ENCODE measurements around the gene TPD52L1. TPM values are rescaled to one million over a fixed set of nuclear protein-coding genes. Genes with fewer than 3 reads are reported as not detected.

The TPD52L1 gene
- total RNA-seq, 2 experiments from 2014 or later, result 0.89 to 1.4 TPM

GRCh38 chr6:125301435-125302391, 148.1 kb downstream of the TPD52L1 start, which contains the start of gene HDDC2:
TSS of gene HDDC2 (minus strand) at chr6:125301967. CDS start at chr6:125301932, 35 bp downstream.
- peaks cover 2% of the 10 kb centered on the region for H3K9me3 Mint-ChIP-seq (ENCODE audit: low read depth)
- H3K27ac Mint-ChIP-seq, result peak within 1 kb of the TSS; percentile 98
- ChIA-PET POLR2A (interaction anchor here (0.6 kb wide), 1 partner anchor 12 kb away, joined by 3 read pairs; no protein-coding TSS in a partner anchor), CTCF (interaction anchor here (0.6 to 3.5 kb wide), 3 partner anchors 9 to 49 kb away, joined by 3 to 20 read pairs (median 3); no protein-coding TSS in a partner anchor)
- H3K27me3 Mint-ChIP-seq, result no peaks in the 10 kb centered on the region
- DNase-seq (peak; percentile 64), ATAC-seq (peak; percentile 79)
- peaks cover 40% of the 10 kb centered on the region for H3K36me3 Mint-ChIP-seq (ENCODE audit: low read depth)
- H3K4me1 Mint-ChIP-seq, result peaks cover 46% of the 10 kb centered on the region
- intact Hi-C loops (cut with DNase I, micrococcal nuclease), result loop anchor here (1.0 to 10.0 kb wide), 7 partner anchors 149 to 1963 kb away; partner anchors contain the start of genes TPD52L1 (in 2 of the 2), CENPW (in 1 of the 2), HEY2 (in 1 of the 2) and HINT3 (in 1 of the 2)
- H3K4me3 Mint-ChIP-seq, result peak within 1 kb of the TSS; percentile 94

- Mint-ChIP-seq H3K4me1 (peaks cover 39% of the 10 kb centered on the region), H3K27me3 (no peaks in the 10 kb centered on the region), H3K9me3 (ENCODE audit: low read depth) (peaks cover 2% of the 10 kb centered on the region), H3K4me3 (peak overlapping the region; percentile 94), H3K27ac (peak overlapping the region; percentile 86), H3K36me3 (ENCODE audit: low read depth) (peaks cover 30% of the 10 kb centered on the region)
- no peak for ATAC-seq
- intact Hi-C loops (cut with DNase I, micrococcal nuclease), result loop anchor here (5.0 to 10.0 kb wide), 4 partner anchors 151 to 1962 kb away; partner anchors contain the start of genes TPD52L1 (in 2 of the 2), CENPW (in 1 of the 2), RNF146 (in 1 of the 2) and TRMT11 (in 1 of the 2)
- ChIA-PET POLR2A (no interaction called here), CTCF (interaction anchor here (1.6 to 3.5 kb wide), 2 partner anchors 8 to 10 kb away, joined by 5 to 20 read pairs; no protein-coding TSS in a partner anchor)
- no peak for DNase-seq
Observed at GRCh38 chr6:125302840-125303511, 149.4 kb downstream of the TPD52L1 start.

- H3K27ac Mint-ChIP-seq, result peak overlapping the region; percentile 86
- H3K27me3 Mint-ChIP-seq, result no peaks in the 10 kb centered on the region
- peaks cover 38% of the 10 kb centered on the region for H3K4me1 Mint-ChIP-seq
- H3K9me3 Mint-ChIP-seq (ENCODE audit: low read depth), result peaks cover 2% of the 10 kb centered on the region
- no peak for ATAC-seq
- CTCF ChIA-PET, result interaction anchor here (0.7 to 1.6 kb wide), 2 partner anchors 10 to 654 kb away, joined by 3 to 5 read pairs; no protein-coding TSS in a partner anchor
- no peak for DNase-seq
- no peak overlapping the region for H3K4me3 Mint-ChIP-seq
- H3K36me3 Mint-ChIP-seq (ENCODE audit: low read depth), result peaks cover 26% of the 10 kb centered on the region
- POLR2A ChIA-PET, result no interaction called here
- intact Hi-C loops (cut with DNase I, micrococcal nuclease), result loop anchor here (5.0 to 10.0 kb wide), 4 partner anchors 151 to 1961 kb away; partner anchors contain the start of genes TPD52L1 (in 2 of the 2), CENPW (in 1 of the 2), RNF146 (in 1 of the 2) and TRMT11 (in 1 of the 2)
Observed at GRCh38 chr6:125303512-125303854, 149.9 kb downstream of the TPD52L1 start.

GRCh38 chr6:125304970-125305660, 151.5 kb downstream of the TPD52L1 start:
- ChIA-PET CTCF (interaction anchor here (0.6 to 1.0 kb wide), 4 partner anchors 9 to 447 kb away, joined by 3 to 5 read pairs (median 3); no protein-coding TSS in a partner anchor), POLR2A (no interaction called here)
- peaks cover 11% of the 10 kb centered on the region for H3K36me3 Mint-ChIP-seq (ENCODE audit: low read depth)
- H3K9me3 Mint-ChIP-seq (ENCODE audit: low read depth), result peaks cover 2% of the 10 kb centered on the region
- no peak for ATAC-seq
- no peak for DNase-seq
- H3K27me3 Mint-ChIP-seq, result peaks cover 2% of the 10 kb centered on the region
- intact Hi-C loops (cut with DNase I, micrococcal nuclease), result loop anchor here (5.0 to 10.0 kb wide), 4 partner anchors 153 to 1960 kb away; partner anchors contain the start of genes TPD52L1 (in 2 of the 2), CENPW (in 1 of the 2), RNF146 (in 1 of the 2) and TRMT11 (in 1 of the 2)
- no peak overlapping the region for H3K27ac Mint-ChIP-seq
- H3K4me3 Mint-ChIP-seq, result no peak overlapping the region
- H3K4me1 Mint-ChIP-seq, result peaks cover 27% of the 10 kb centered on the region

- Mint-ChIP-seq H3K9me3 (ENCODE audit: low read depth) (peaks cover 2% of the 10 kb centered on the region), H3K27ac (no peak overlapping the region), H3K36me3 (ENCODE audit: low read depth) (no peaks in the 10 kb centered on the region), H3K27me3 (peaks cover 2% of the 10 kb centered on the region), H3K4me1 (peaks cover 21% of the 10 kb centered on the region), H3K4me3 (no peak overlapping the region)
- CTCF ChIA-PET, result interaction anchor here (0.9 kb wide), 1 partner anchor 447 kb away, joined by 3 read pairs; no protein-coding TSS in a partner anchor
- DNase-seq, result no peak
- intact Hi-C loops (cut with DNase I, micrococcal nuclease), result loop anchor here in 1 of 2 experiments (10.0 kb wide), 2 partner anchors 1038 to 1958 kb away; partner anchors contain the start of genes CENPW and RNF146
- no peak for ATAC-seq
- POLR2A ChIA-PET, result no interaction called here
Observed at GRCh38 chr6:125306756-125307149, 153.2 kb downstream of the TPD52L1 start.

GRCh38 chr6:125307150-125307838, 153.7 kb downstream of the TPD52L1 start:
- CTCF ChIA-PET, result interaction anchor here (0.9 kb wide), 1 partner anchor 446 kb away, joined by 3 read pairs; no protein-coding TSS in a partner anchor
- intact Hi-C loops (cut with DNase I, micrococcal nuclease), result loop anchor here in 1 of 2 experiments (10.0 kb wide), 2 partner anchors 1038 to 1958 kb away; partner anchors contain the start of genes CENPW and RNF146
- Mint-ChIP-seq H3K36me3 (ENCODE audit: low read depth) (no peaks in the 10 kb centered on the region), H3K4me1 (peaks cover 19% of the 10 kb centered on the region), H3K27ac (no peak overlapping the region), H3K27me3 (peaks cover 2% of the 10 kb centered on the region), H3K9me3 (ENCODE audit: low read depth) (peaks cover 2% of the 10 kb centered on the region), H3K4me3 (no peak overlapping the region)
- ATAC-seq (peak; percentile 48), DNase-seq (no peak)
- POLR2A ChIA-PET, result no interaction called here

GRCh38 chr6:125307964-125308615, 154.5 kb downstream of the TPD52L1 start:
- H3K4me3 Mint-ChIP-seq, result no peak overlapping the region
- ChIA-PET CTCF (interaction anchor here (0.6 to 2.3 kb wide), 4 partner anchors 10 to 653 kb away, joined by 3 to 6 read pairs (median 4); no protein-coding TSS in a partner anchor), POLR2A (no interaction called here)
- H3K4me1 Mint-ChIP-seq, result peaks cover 12% of the 10 kb centered on the region
- DNase-seq, result no peak
- no peaks in the 10 kb centered on the region for H3K9me3 Mint-ChIP-seq (ENCODE audit: low read depth)
- no peak overlapping the region for H3K27ac Mint-ChIP-seq
- H3K36me3 Mint-ChIP-seq (ENCODE audit: low read depth), result no peaks in the 10 kb centered on the region
- intact Hi-C loops (cut with DNase I, micrococcal nuclease), result loop anchor here in 1 of 2 experiments (10.0 kb wide), 2 partner anchors 1037 to 1957 kb away; partner anchors contain the start of genes CENPW and RNF146
- peaks cover 4% of the 10 kb centered on the region for H3K27me3 Mint-ChIP-seq
- no peak for ATAC-seq

GRCh38 chr6:125310994-125311649, 157.5 kb downstream of the TPD52L1 start:
- Mint-ChIP-seq H3K36me3 (ENCODE audit: low read depth) (no peaks in the 10 kb centered on the region), H3K27me3 (peaks cover 4% of the 10 kb centered on the region), H3K9me3 (ENCODE audit: low read depth) (no peaks in the 10 kb centered on the region), H3K27ac (no peak overlapping the region), H3K4me1 (peaks cover 7% of the 10 kb centered on the region), H3K4me3 (no peak overlapping the region)
- intact Hi-C loops (cut with DNase I, micrococcal nuclease), result loop anchor here (1.0 to 5.0 kb wide), 6 partner anchors 442 to 1810 kb away; partner anchors contain the start of gene HINT3 (in 1 of the 2)
- ChIA-PET CTCF (interaction anchor here (0.8 to 8.0 kb wide), 14 partner anchors 10 to 663 kb away, joined by 3 to 66 read pairs (median 4); partner anchors contain the start of genes HDDC2 and HINT3), POLR2A (no interaction called here)
- peak; percentile 78 for ATAC-seq
- DNase-seq, result no peak

- ChIA-PET POLR2A (no interaction called here), CTCF (interaction anchor here (0.7 to 8.0 kb wide), 11 partner anchors 9 to 685 kb away, joined by 3 to 66 read pairs (median 4); partner anchors contain the start of genes HDDC2 and TRMT11)
- H3K4me3 Mint-ChIP-seq, result no peak overlapping the region
- peaks cover 7% of the 10 kb centered on the region for H3K4me1 Mint-ChIP-seq
- H3K9me3 Mint-ChIP-seq (ENCODE audit: low read depth), result no peaks in the 10 kb centered on the region
- intact Hi-C loops (cut with DNase I, micrococcal nuclease), result loop anchor here in 1 of 2 experiments (5.0 kb wide), 1 partner anchor 645 kb away; the partner anchor contains the start of gene HINT3
- H3K36me3 Mint-ChIP-seq (ENCODE audit: low read depth), result no peaks in the 10 kb centered on the region
- ATAC-seq (no peak), DNase-seq (no peak)
- peaks cover 4% of the 10 kb centered on the region for H3K27me3 Mint-ChIP-seq
- H3K27ac Mint-ChIP-seq, result no peak overlapping the region
Observed at GRCh38 chr6:125312478-125312877, 158.9 kb downstream of the TPD52L1 start.

Measured in activated CD4-positive, alpha-beta T cell treated with anti-CD3 and anti-CD28 coated beads for 36 hours (primary cell).